ENCODE measurements around the gene FBXW7.

GRCh38 chr4:152512483-152512882, 23.4 kb downstream of the FBXW7 start:
- no peak for TF ChIP-seq CTCF (IDR thresholded peaks at IDR 0.05)
- TF ChIP-seq POLR2AphosphoS5 (IDR thresholded peaks at IDR 0.05), result no peak

Measured in breast epithelium (tissue), 3 donors.